Thymus (tissue), 11 donors: Measurements from ENCODE around the gene NFIB. TPM values are rescaled to one million over a fixed set of nuclear protein-coding genes. Genes with fewer than 3 reads are reported as not detected.

ENCODE experiments used
- DNase-seq, 9 donors: peaks; one replicate each; pipeline ENCODE4 v3.0.0-alpha.2; 2013; ENCODE audit warnings: low spot score in 9 of 9, low read depth in 6 of 9, missing footprints in 1 of 9
- H3K27ac ChIP-seq, 2 donors: one replicate each; pipeline ENCODE4 v1.5.1; 2013; ENCODE audit warnings: control low read depth in 1 of 2, low read depth in 1 of 2, low read length in 1 of 2, mild to moderate bottlenecking in 1 of 2, moderate library complexity in 1 of 2
- H3K27me3 ChIP-seq, 2 donors: one replicate each; pipeline ENCODE4 v1.5.1; 2013; ENCODE audit warnings: low read length in 1 of 2; ENCODE audit not compliant: control insufficient read depth in 2 of 2, insufficient read depth in 1 of 2
- H3K36me3 ChIP-seq, 2 donors: one replicate each; pipeline ENCODE4 v1.5.1; 2013; ENCODE audit warnings: low read length in 1 of 2, mild to moderate bottlenecking in 1 of 2, moderate library complexity in 1 of 2; ENCODE audit not compliant: control insufficient read depth in 2 of 2, insufficient read depth in 2 of 2
- H3K4me1 ChIP-seq, 2 donors: one replicate each; pipeline ENCODE4 v1.5.1; 2013; ENCODE audit warnings: low read length in 2 of 2; ENCODE audit not compliant: control insufficient read depth in 2 of 2, insufficient read depth in 2 of 2
- H3K4me3 ChIP-seq, 2 donors: one replicate each; pipeline ENCODE4 v1.5.1; 2013; ENCODE audit warnings: low read length in 2 of 2, control low read depth in 1 of 2, mild to moderate bottlenecking in 1 of 2
- H3K9me3 ChIP-seq, 2 donors: one replicate each; pipeline ENCODE4 v1.5.1; 2013; ENCODE audit warnings: low read length in 1 of 2, mild to moderate bottlenecking in 1 of 2; ENCODE audit not compliant: control insufficient read depth in 2 of 2, insufficient read depth in 1 of 2
- WGBS: extraction: QIAGEN DNeasy Blood & Tissue Kit; methylation state at CpG from one replicate; pipeline ENCODE4 v1.1.7; 2013; 5-methylcytosine and 5-hydroxymethylcytosine counted together
- polyA plus RNA-seq: library from polyadenylated mRNA; stranded (reverse); fragments of 200-250 nt; gene quantifications from one replicate; pipeline ENCODE4 v1.2.3, GENCODE V29; 2013
- total RNA-seq: library from RNA; stranded (reverse); fragments of 120-200 nt; gene quantifications from one replicate; pipeline ENCODE4 v1.2.4, GENCODE V29; 2013
- donor health status: healthy.

The NFIB gene
- total and polyA plus RNA-seq, 2 donors: 10.3 to 12.4 TPM

- Histone ChIP-seq H3K27ac (no peak overlapping the region), H3K27me3 (no peaks in the 10 kb centered on the region), H3K9me3 (no peaks in the 10 kb centered on the region), H3K4me1 (no peaks in the 10 kb centered on the region), H3K4me3 (no peak overlapping the region), H3K36me3 (no peaks in the 10 kb centered on the region)
- DNase-seq: no peak
- 91% methylated on average over 4 of the region's 4 CpGs for WGBS
Observed at GRCh38 chr9:14270358-14271092, 43.4 kb downstream of the NFIB start.

- H3K4me3 ChIP-seq: no peak overlapping the region
- no peaks in the 10 kb centered on the region for H3K4me1 ChIP-seq
- no peaks in the 10 kb centered on the region for H3K36me3 ChIP-seq
- no peak for DNase-seq
- H3K9me3 ChIP-seq: no peaks in the 10 kb centered on the region
- H3K27me3 ChIP-seq: no peaks in the 10 kb centered on the region
- no peak overlapping the region for H3K27ac ChIP-seq
Observed at GRCh38 chr9:14269916-14270315, 44.0 kb downstream of the NFIB start.

GRCh38 chr9:14263707-14264483 lies 50.0 kb downstream of the NFIB start:
- Histone ChIP-seq H3K4me1 (no peaks in the 10 kb centered on the region), H3K27me3 (no peaks in the 10 kb centered on the region), H3K27ac (no peak overlapping the region), H3K4me3 (no peak overlapping the region), H3K36me3 (no peaks in the 10 kb centered on the region), H3K9me3 (no peaks in the 10 kb centered on the region)
- DNase-seq: no peak
- WGBS: 90% methylated on average over 7 of the region's 7 CpGs

GRCh38 chr9:14262827-14263226 lies 51.1 kb downstream of the NFIB start:
- no peaks in the 10 kb centered on the region for H3K9me3 ChIP-seq
- DNase-seq: no peak
- H3K36me3 ChIP-seq: no peaks in the 10 kb centered on the region
- no peak overlapping the region for H3K4me3 ChIP-seq
- H3K27me3 ChIP-seq: no peaks in the 10 kb centered on the region
- no peaks in the 10 kb centered on the region for H3K4me1 ChIP-seq
- WGBS: 97% methylated on average over 2 of the region's 2 CpGs
- H3K27ac ChIP-seq: no peak overlapping the region

GRCh38 chr9:14261616-14262015 lies 52.3 kb downstream of the NFIB start:
- no peaks in the 10 kb centered on the region for H3K4me1 ChIP-seq
- H3K36me3 ChIP-seq: no peaks in the 10 kb centered on the region
- no peak overlapping the region for H3K4me3 ChIP-seq
- H3K27me3 ChIP-seq: no peaks in the 10 kb centered on the region
- no peaks in the 10 kb centered on the region for H3K9me3 ChIP-seq
- no peak overlapping the region for H3K27ac ChIP-seq
- WGBS: 91% methylated on average over 2 of the region's 2 CpGs
- no peak for DNase-seq

GRCh38 chr9:14260101-14260500 lies 53.8 kb downstream of the NFIB start:
- no peak for DNase-seq
- Histone ChIP-seq H3K27ac (no peak overlapping the region), H3K27me3 (no peaks in the 10 kb centered on the region), H3K36me3 (no peaks in the 10 kb centered on the region), H3K4me3 (no peak overlapping the region), H3K9me3 (no peaks in the 10 kb centered on the region), H3K4me1 (no peaks in the 10 kb centered on the region)
- 94% methylated on average over 4 of the region's 4 CpGs for WGBS

GRCh38 chr9:14258660-14259239 lies 55.2 kb downstream of the NFIB start:
- DNase-seq: no peak
- H3K4me3 ChIP-seq: no peak overlapping the region
- no peaks in the 10 kb centered on the region for H3K27me3 ChIP-seq
- H3K9me3 ChIP-seq: no peaks in the 10 kb centered on the region
- H3K4me1 ChIP-seq: no peaks in the 10 kb centered on the region
- WGBS: 87% methylated on average over 4 of the region's 4 CpGs
- H3K36me3 ChIP-seq: no peaks in the 10 kb centered on the region
- no peak overlapping the region for H3K27ac ChIP-seq

GRCh38 chr9:14258156-14258555 lies 55.8 kb downstream of the NFIB start:
- H3K27ac ChIP-seq: no peak overlapping the region
- no peaks in the 10 kb centered on the region for H3K4me1 ChIP-seq
- DNase-seq: no peak
- H3K36me3 ChIP-seq: no peaks in the 10 kb centered on the region
- H3K4me3 ChIP-seq: no peak overlapping the region
- no peaks in the 10 kb centered on the region for H3K9me3 ChIP-seq
- H3K27me3 ChIP-seq: no peaks in the 10 kb centered on the region

GRCh38 chr9:14256588-14256987 lies 57.4 kb downstream of the NFIB start:
- H3K27ac ChIP-seq: no peak overlapping the region

More at GRCh38 chr9:14256588-14256987, 57.4 kb downstream of the NFIB start:
- H3K4me1 ChIP-seq: peaks cover 0 to under 1% of the 10 kb centered on the region in 2 donors
- WGBS: 83% methylated on average over 1 of the region's 1 CpG
- H3K27me3 ChIP-seq: peaks cover 0 to under 1% of the 10 kb centered on the region in 2 donors
- H3K36me3 ChIP-seq: no peaks in the 10 kb centered on the region
- H3K4me3 ChIP-seq: no peak overlapping the region
- no peaks in the 10 kb centered on the region for H3K9me3 ChIP-seq
- no peak for DNase-seq
